ENCODE results near the gene GADD45G.

Gene GADD45G

GRCh38 chr9:89609426-89610006 lies 4.7 kb downstream of the GADD45G start:
- DNase-seq (ENCODE audit: low spot score), result no peak

- no peak for DNase-seq (ENCODE audit: low spot score)
These were observed 5.6 kb downstream of the GADD45G start for GRCh38 chr9:89610391-89610925.

- no peak for DNase-seq (ENCODE audit: low spot score)
These were observed 6.6 kb downstream of the GADD45G start for GRCh38 chr9:89611425-89611824.

- no peak for DNase-seq (ENCODE audit: low spot score)
These were observed 7.9 kb downstream of the GADD45G start for GRCh38 chr9:89612566-89613278.

GRCh38 chr9:89613912-89614892 lies 9.4 kb downstream of the GADD45G start:
- DNase-seq (ENCODE audit: low spot score), result peak; percentile 17

- no peak for DNase-seq (ENCODE audit: low spot score)
These were observed 10.8 kb downstream of the GADD45G start for GRCh38 chr9:89615661-89616060.

- DNase-seq (ENCODE audit: low spot score), result no peak
These were observed 11.6 kb downstream of the GADD45G start for GRCh38 chr9:89616411-89616810.

- DNase-seq (ENCODE audit: low spot score), result peak; percentile 9
These were observed 13.2 kb downstream of the GADD45G start for GRCh38 chr9:89617978-89618377.

- no peak for DNase-seq (ENCODE audit: low spot score)
These were observed 14.2 kb downstream of the GADD45G start for GRCh38 chr9:89619019-89619418.

GRCh38 chr9:89619424-89620138 lies 14.8 kb downstream of the GADD45G start:
- no peak for DNase-seq (ENCODE audit: low spot score)

GRCh38 chr9:89621031-89621430 lies 16.2 kb downstream of the GADD45G start:
- no peak for DNase-seq (ENCODE audit: low spot score)

- no peak for DNase-seq (ENCODE audit: low spot score)
These were observed 16.9 kb downstream of the GADD45G start for GRCh38 chr9:89621676-89622075.

GRCh38 chr9:89622933-89623861 lies 18.4 kb downstream of the GADD45G start:
- no peak for DNase-seq (ENCODE audit: low spot score)

- DNase-seq (ENCODE audit: low spot score), result no peak
These were observed 19.2 kb downstream of the GADD45G start for GRCh38 chr9:89623925-89624420.

GRCh38 chr9:89625721-89626687 lies 21.2 kb downstream of the GADD45G start:
- no peak for DNase-seq (ENCODE audit: low spot score)

- no peak for DNase-seq (ENCODE audit: low spot score)
These were observed 22.0 kb downstream of the GADD45G start for GRCh38 chr9:89626741-89627265.

- DNase-seq (ENCODE audit: low spot score), result no peak
These were observed 23.8 kb downstream of the GADD45G start for GRCh38 chr9:89628601-89629000.

GRCh38 chr9:89629081-89629976 lies 24.5 kb downstream of the GADD45G start:
- no peak for DNase-seq (ENCODE audit: low spot score)

All from kidney tubule cell (primary cell).